ENCODE measurements around the gene RHO.

RHO gene

DNA sequence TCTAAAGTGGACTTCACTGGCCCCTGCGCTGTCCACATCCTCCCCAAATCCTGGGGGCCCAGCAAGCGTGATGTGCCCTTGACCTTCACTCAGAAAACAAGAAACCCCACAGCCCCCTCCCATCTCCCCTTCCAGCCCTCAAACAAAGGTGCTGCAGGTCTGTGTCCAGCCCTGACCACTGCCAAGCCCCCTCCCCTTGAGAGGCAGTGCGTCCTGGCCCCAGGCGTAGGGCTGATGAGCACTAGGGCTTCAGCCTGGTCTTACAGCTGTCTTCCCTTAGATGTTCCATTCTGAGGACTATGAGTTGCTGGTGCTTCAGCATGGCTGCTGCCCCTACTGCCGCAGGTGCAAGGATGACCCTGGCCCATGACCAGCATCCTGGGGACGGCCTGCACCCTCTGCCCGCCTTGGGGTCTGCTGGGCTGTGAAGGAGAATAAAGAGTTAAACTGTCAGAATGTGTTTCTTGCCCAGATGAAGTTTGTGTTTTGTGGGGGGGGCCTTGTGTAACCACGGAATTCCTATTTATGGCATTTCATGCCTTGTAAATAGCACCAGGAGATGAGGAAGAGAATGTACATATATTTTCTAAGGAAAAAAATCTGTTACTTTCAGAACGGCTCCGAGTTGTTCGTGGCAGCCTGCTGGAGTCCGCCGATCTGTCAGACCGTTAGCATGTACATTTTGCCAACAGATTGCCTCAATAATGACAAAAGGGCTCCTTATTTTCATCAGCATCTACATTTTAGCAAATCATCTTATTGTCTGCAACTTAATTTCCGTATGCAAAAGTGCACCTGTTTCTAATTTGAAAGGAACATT, 8.3 kb upstream of the RHO start:
- no peak for DNase-seq (ENCODE audit: low read depth)

DNA sequence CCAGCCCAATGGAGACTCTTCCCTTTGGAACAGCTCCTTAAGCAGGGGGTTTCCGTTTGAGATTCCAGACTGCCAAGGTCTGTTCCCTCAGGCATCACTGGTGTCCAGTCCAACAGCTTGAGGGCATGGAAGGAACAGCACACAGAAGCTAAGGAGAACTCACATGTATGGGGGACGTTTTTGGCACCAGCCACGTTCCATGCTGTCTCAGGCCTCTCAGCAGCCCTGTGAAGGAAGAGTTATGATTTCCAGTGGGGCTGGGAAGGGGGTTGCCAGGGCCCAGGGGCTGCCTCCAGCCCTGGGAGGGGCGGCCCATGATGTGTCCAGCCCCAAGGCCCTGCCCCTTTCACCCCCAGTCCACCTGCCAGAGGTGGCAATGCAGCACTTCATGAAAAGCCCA, 7.5 kb upstream of the RHO start:
- no peak for DNase-seq (ENCODE audit: low read depth)

DNA sequence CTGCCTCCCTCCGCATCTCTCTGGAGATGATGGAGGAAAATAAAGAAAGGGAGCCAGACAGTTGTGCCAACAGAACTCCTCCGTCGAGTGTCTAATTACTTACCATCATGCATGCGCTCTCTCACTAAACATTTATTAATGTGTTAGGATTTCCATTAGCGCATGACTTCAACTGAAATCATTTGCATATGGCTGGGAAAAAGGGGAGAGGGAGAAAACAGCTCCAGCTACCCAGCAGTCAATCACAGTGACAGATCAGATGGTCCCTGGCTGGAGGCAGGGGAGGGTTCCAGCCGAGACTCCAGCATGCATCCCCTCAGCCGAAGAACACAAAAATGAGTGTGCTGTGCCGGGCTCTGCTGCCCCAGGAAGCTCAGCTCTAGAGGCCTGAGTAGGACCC, 6.8 kb upstream of the RHO start:
- no peak for DNase-seq (ENCODE audit: low read depth)

DNA sequence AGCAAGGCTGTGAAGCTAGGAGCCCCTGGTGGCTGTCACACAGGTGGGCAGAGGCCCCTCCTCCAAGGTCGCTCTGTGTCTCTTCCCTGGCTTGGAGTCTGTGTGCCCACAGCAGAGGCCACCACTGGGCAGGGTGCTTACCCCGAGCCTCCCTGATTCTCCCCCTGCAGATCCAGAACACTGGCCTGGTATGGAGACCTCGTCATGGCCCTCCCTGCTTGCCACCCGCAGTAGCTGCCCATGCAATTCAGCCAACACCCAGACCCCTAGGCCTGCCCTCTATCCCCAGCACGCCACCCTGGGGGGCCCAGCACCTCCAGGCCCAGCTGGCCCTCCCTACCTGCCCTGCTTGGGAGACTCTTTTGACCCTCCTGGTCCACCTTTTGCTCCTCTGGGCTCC, 5.5 kb upstream of the RHO start:
- no peak for DNase-seq (ENCODE audit: low read depth)

DNA sequence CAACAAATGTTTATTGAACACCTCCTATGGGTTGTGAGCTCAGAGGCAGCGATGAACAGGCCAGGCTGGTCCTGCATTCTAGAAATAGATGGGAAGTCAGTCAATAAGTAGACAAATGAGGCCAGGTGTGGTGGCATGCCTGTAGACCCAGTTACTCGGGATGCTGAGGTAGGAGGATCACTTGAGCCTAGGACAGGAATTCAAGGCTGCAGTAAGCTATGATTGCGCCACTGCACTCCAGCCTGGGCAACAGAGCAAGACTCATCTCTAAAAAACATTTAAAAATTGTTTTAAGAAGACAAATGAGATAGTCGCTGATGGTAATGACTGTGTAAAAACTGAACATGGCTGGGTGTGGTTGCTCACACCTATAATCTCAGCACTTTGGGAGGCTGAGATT, 4.4 kb upstream of the RHO start:
- no peak for DNase-seq (ENCODE audit: low read depth)

DNA sequence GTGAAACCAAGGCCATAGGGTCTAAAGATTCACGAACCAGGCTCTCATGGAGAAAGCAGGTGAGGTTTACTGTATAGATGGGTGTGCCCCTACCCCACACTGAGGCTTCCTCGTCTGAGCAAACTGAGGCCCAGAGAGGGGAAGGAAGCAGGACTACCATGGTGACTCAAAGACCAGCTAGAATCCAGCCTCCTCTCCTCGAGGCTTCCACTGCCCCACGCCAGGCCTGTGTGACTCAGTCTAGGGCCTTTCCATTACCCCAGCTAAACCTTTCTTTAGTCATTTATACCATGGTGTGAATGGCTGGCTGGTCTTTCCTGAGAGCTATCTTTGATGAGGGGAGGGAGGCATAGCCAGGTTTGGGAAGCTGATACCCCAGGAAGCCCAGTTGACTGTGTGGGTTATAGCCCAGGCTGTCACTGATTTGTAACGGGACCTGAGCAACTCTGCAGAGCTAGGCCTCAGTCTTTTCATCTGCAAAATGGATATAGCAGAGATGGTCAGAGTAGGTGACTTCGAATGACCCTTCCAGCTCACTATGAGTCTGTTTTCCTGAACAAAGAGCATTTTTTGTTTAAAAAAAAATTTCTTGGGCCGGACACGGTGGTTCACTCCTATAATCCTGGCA, 3.0 kb upstream of the RHO start:
- no peak for DNase-seq (ENCODE audit: low read depth)

DNA sequence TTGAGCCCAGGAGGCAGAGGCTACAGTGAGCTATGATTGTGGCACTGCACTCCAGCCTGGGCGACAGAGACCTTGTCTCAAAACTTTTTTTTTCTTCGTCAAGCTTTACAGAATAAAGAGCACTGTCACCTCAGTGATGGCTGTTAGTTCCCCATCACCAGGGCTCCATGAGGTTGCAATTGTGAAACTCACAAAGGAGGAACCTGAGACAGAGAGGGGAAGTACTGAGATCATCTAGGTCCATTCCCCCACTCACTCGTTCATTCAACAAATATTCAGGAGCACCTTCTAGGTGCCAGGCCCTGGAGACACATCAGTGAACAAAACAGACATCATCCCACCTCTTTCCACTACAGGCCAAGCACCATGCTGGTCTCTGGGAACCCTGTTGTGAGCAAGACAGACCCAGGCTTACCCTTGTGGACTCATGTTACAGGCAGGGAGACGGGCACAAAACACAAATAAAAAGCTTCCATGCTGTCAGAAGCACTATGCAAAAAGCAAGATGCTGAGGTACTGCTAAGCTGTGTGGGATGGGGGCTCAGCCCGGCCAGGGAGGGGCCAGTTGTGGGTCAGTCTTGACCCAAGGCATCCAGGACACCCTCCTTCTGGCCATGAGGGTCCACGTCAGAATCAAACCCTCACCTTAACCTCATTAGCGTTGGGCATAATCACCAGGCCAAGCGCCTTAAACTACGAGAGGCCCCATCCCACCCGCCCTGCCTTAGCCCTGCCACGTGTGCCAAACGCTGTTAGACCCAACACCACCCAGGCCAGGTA, 2.1 kb upstream of the RHO start:
- DNase-seq (ENCODE audit: low read depth): no peak

DNA sequence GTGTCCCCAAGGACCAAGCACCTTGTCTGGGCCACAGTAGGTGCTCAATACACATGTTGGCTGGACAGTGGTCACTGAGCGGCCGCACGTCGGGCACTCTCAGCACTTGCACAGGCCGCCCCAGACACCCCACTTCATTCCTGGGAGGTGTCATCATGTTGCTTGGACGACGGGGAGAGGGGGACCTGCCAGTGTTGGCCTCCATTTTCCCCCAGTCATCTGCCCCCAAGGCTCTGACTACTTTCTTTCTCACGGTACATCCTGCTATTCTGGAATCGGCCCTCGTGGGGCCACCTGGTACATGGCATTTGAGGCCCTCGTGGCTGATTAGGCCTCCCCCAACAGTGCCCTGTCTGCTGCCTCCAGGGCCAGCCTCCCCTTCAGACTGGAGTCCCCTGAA, 1.2 kb upstream of the RHO start:
- DNase-seq (ENCODE audit: low read depth): no peak

DNA sequence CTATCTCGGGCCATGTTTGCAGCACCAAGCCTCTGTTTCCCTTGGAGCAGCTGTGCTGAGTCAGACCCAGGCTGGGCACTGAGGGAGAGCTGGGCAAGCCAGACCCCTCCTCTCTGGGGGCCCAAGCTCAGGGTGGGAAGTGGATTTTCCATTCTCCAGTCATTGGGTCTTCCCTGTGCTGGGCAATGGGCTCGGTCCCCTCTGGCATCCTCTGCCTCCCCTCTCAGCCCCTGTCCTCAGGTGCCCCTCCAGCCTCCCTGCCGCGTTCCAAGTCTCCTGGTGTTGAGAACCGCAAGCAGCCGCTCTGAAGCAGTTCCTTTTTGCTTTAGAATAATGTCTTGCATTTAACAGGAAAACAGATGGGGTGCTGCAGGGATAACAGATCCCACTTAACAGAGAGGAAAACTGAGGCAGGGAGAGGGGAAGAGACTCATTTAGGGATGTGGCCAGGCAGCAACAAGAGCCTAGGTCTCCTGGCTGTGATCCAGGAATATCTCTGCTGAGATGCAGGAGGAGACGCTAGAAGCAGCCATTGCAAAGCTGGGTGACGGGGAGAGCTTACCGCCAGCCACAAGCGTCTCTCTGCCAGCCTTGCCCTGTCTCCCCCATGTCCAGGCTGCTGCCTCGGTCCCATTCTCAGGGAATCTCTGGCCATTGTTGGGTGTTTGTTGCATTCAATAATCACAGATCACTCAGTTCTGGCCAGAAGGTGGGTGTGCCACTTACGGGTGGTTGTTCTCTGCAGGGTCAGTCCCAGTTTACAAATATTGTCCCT, 1.2 kb downstream of the RHO start:
- DNase-seq (ENCODE audit: low read depth): no peak

DNA sequence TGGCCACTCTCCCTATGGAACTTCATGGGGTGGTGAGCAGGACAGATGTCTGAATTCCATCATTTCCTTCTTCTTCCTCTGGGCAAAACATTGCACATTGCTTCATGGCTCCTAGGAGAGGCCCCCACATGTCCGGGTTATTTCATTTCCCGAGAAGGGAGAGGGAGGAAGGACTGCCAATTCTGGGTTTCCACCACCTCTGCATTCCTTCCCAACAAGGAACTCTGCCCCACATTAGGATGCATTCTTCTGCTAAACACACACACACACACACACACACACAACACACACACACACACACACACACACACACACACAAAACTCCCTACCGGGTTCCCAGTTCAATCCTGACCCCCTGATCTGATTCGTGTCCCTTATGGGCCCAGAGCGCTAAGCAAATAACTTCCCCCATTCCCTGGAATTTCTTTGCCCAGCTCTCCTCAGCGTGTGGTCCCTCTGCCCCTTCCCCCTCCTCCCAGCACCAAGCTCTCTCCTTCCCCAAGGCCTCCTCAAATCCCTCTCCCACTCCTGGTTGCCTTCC, 1.9 kb downstream of the RHO start:
- DNase-seq (ENCODE audit: low read depth): no peak

DNA sequence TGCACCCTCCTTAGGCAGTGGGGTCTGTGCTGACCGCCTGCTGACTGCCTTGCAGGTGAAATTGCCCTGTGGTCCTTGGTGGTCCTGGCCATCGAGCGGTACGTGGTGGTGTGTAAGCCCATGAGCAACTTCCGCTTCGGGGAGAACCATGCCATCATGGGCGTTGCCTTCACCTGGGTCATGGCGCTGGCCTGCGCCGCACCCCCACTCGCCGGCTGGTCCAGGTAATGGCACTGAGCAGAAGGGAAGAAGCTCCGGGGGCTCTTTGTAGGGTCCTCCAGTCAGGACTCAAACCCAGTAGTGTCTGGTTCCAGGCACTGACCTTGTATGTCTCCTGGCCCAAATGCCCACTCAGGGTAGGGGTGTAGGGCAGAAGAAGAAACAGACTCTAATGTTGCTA, 2.4 kb downstream of the RHO start:
- no peak for DNase-seq (ENCODE audit: low read depth)

DNA sequence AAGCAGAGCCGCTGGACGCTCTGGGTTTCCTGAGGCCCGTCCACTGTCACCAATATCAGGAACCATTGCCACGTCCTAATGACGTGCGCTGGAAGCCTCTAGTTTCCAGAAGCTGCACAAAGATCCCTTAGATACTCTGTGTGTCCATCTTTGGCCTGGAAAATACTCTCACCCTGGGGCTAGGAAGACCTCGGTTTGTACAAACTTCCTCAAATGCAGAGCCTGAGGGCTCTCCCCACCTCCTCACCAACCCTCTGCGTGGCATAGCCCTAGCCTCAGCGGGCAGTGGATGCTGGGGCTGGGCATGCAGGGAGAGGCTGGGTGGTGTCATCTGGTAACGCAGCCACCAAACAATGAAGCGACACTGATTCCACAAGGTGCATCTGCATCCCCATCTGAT, 3.3 kb downstream of the RHO start:
- DNase-seq (ENCODE audit: low read depth): no peak

DNA sequence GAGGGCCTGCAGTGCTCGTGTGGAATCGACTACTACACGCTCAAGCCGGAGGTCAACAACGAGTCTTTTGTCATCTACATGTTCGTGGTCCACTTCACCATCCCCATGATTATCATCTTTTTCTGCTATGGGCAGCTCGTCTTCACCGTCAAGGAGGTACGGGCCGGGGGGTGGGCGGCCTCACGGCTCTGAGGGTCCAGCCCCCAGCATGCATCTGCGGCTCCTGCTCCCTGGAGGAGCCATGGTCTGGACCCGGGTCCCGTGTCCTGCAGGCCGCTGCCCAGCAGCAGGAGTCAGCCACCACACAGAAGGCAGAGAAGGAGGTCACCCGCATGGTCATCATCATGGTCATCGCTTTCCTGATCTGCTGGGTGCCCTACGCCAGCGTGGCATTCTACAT, 3.8 kb downstream of the RHO start:
- DNase-seq (ENCODE audit: low read depth): no peak

DNA sequence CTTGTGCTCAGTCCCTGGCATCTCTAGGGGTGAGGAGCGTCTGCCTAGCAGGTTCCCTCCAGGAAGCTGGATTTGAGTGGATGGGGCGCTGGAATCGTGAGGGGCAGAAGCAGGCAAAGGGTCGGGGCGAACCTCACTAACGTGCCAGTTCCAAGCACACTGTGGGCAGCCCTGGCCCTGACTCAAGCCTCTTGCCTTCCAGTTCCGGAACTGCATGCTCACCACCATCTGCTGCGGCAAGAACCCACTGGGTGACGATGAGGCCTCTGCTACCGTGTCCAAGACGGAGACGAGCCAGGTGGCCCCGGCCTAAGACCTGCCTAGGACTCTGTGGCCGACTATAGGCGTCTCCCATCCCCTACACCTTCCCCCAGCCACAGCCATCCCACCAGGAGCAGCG, 5.0 kb downstream of the RHO start:
- DNase-seq (ENCODE audit: low read depth): no peak

DNA sequence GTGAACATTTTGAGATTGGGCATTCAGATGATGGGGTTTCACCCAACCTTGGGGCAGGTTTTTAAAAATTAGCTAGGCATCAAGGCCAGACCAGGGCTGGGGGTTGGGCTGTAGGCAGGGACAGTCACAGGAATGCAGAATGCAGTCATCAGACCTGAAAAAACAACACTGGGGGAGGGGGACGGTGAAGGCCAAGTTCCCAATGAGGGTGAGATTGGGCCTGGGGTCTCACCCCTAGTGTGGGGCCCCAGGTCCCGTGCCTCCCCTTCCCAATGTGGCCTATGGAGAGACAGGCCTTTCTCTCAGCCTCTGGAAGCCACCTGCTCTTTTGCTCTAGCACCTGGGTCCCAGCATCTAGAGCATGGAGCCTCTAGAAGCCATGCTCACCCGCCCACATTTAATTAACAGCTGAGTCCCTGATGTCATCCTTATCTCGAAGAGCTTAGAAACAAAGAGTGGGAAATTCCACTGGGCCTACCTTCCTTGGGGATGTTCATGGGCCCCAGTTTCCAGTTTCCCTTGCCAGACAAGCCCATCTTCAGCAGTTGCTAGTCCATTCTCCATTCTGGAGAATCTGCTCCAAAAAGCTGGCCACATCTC, 6.1 kb downstream of the RHO start:
- no peak for DNase-seq (ENCODE audit: low read depth)

DNA sequence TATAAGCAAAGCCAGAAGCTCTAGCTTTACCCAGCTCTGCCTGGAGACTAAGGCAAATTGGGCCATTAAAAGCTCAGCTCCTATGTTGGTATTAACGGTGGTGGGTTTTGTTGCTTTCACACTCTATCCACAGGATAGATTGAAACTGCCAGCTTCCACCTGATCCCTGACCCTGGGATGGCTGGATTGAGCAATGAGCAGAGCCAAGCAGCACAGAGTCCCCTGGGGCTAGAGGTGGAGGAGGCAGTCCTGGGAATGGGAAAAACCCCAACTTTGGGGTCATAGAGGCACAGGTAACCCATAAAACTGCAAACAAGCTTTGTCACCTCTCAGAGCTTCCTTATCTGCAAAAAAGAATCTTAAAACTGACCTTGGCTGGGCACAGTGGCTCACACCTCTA, 6.6 kb downstream of the RHO start:
- DNase-seq (ENCODE audit: low read depth): no peak

DNA sequence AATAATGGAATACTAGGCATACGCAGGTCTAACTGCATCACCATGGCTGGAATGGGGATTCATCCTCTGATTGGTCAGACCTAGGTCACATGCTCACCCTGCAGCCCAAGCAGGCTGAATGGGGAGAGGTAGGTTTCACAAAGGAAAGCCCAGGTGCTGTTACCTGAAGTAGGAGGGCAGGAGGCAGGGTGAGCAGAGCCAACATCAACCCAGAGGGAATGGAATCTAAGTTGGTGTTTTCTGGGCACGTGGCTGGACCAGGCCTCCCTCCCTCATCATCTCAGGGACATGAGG, 7.9 kb downstream of the RHO start:
- DNase-seq (ENCODE audit: low read depth): no peak

DNA sequence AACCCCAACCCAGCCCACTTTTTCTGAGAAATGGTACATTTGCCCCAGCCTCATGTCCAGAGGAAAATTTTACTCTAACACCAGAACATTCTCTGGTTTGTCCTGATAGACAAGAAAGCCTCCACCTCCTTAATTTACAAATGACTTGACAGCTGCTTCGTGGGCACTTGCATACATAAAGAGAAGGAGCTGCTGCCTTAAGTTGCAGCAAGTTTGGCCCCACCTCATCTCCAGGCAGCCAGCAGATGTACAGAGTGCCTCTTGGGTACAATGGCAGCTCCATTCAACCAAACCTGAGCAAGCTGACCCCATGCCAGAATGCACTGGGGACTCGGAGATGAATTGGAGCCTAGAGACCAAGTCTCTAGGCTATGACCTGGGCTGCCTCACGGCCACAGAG, 8.4 kb downstream of the RHO start:
- DNase-seq (ENCODE audit: low read depth): no peak

DNA sequence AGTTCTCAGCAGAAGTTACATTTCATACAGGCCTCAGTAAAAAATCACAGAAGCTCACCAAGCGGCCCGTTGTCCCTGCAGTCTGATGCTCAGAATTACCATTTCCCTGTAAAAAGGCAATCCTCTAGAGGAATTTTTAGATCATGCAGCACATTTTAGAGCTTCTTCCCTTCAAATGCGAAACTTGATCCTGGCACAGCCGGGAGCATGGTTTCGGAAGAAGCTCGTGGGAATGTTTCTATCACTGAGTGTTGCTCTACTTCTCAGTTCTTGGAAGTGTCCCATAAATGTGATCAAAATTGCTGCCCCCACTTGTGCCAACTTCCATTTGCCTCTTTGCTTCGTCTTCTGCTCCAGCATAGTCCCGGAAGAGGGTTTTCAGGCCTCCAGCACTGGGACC, 10.8 kb downstream of the RHO start:
- no peak for DNase-seq (ENCODE audit: low read depth)

DNA sequence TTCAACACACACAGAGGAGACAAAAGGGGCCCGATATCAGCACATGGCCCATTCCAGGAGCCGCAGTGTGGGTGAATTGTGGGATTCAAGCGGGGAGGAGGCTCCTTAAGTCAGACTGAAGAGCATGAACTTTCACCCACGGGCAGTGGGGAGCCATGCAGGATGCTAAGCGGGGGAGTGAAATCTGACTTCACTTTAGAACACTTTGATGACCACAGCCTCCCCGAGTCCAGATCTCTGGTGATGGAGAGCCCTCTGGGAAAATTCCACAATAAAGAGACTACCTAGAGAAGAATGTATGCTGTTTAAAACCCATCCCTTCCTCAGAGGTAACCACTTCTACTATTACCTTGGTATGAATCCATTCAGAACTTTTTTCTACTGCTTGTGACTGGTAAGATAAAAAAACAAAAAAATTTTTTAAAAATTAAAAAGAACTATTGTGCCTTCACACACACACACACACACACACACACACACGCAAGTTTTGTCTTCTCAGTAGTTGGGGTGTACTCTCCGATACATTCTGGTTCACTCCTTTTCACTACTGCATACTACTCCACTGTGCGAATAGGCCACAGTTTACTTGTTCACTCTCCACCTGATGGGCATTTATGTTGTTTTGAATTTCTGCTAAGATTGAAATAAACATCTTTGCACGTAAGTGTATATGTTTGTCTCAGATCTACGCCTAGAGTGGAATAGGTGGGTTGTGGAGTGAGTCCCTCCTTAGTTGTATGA, 12.5 kb downstream of the RHO start:
- DNase-seq (ENCODE audit: low read depth): no peak

DNA sequence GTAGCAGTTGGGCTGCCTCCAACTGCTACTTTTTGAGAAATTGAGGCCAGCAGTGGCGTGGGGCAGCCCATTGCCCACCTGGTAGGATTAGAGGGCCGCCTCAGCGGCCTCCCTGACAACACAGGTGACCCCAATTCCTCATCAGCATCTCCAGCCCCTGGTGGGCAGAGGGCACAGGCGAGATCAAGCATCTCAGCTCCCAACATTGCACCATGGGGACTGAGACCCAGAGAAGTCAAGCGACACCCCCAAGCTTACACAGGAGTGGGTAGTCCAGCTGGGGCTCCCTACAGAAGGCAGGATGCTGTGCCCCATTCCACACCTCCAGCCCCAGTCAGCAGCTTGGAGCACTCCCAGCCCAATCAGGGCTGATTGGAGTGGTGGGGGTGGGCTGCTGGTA, 14.3 kb downstream of the RHO start:
- DNase-seq (ENCODE audit: low read depth): no peak
